Spleen (tissue), 11 donors: ENCODE data around the gene RAPGEF3. TPM values are rescaled to one million over a fixed set of nuclear protein-coding genes. Genes with fewer than 3 reads are reported as not detected.

Experiments
- DNase-seq: peaks from one replicate; pipeline ENCODE4 v3.0.0-alpha.2; 2020
- H3K27ac ChIP-seq, 8 donors: fragments of 200-600 bp; sonication (generic) in 7 of 8; 1 replicate in 4 of 8; 2 replicates in 4 of 8; pipeline versions ENCODE4 v1.5.0 to v1.8.0; 2016 to 2021; ENCODE audit warnings: inconsistent platforms in 4 of 8, mild to moderate bottlenecking in 4 of 8, moderate library complexity in 1 of 8
- H3K27me3 ChIP-seq, 7 donors: fragments of 200-600 bp; sonication (generic) in 6 of 7; replicated peaks in 1 of 7; 1 replicate in 4 of 7; 2 replicates in 3 of 7; pipeline versions ENCODE4 v1.5.0 to v1.8.0; 2016 to 2021; ENCODE audit warnings: inconsistent platforms in 3 of 7, mild to moderate bottlenecking in 1 of 7
- H3K36me3 ChIP-seq, 6 donors: fragments of 200-600 bp; sonication (generic) in 5 of 6; 1 replicate in 4 of 6; 2 replicates in 2 of 6; pipeline versions ENCODE4 v1.5.0 to v1.8.0; 2016 to 2021; ENCODE audit warnings: inconsistent platforms in 2 of 6
- H3K4me1 ChIP-seq, 6 donors: fragments of 200-600 bp; sonication (generic) in 5 of 6; 1 replicate in 3 of 6; 2 replicates in 3 of 6; pipeline versions ENCODE4 v1.5.0 to v1.8.0; 2016 to 2021; ENCODE audit warnings: inconsistent platforms in 3 of 6
- H3K4me3 ChIP-seq, 8 donors: fragments of 200-600 bp; sonication (generic) in 7 of 8; 1 replicate in 4 of 8; 2 replicates in 4 of 8; pipeline versions ENCODE4 v1.5.0 to v1.8.0; 2016 to 2021; ENCODE audit warnings: inconsistent platforms in 4 of 8, mild to moderate bottlenecking in 4 of 8, moderate library complexity in 2 of 8
- H3K9me3 ChIP-seq, 8 donors: fragments of 200-600 bp; sonication (generic) in 7 of 8; 1 replicate in 4 of 8; 2 replicates in 4 of 8; pipeline versions ENCODE4 v1.5.0 to v1.8.0; 2016 to 2021; ENCODE audit warnings: inconsistent platforms in 4 of 8
- CTCF ChIP-seq, 11 experiments: fragments of 200-600 bp in 7 of 11; fragments of 450-650 bp in 4 of 11; sonication (generic) in 4 of 11; IDR thresholded peaks in 8 of 11; conservative IDR thresholded peaks in 3 of 11; 1 replicate in 7 of 11; 2 replicates in 4 of 11; pipeline versions ENCODE4 v1.4.0 to v1.8.0; 2016 to 2021; ENCODE audit warnings: antibody characterized with exemption in 11 of 11, inconsistent platforms in 4 of 11, mild to moderate bottlenecking in 1 of 11
- POLR2A ChIP-seq, 3 donors: fragments of 450-650 bp; IDR thresholded peaks; one replicate each; pipeline ENCODE4 v1.5.1; 2017; ENCODE audit warnings: antibody characterized with exemption in 3 of 3, mild to moderate bottlenecking in 1 of 3
- POLR2AphosphoS5 ChIP-seq, 3 donors: sonication (generic); formaldehyde crosslinking; IDR thresholded peaks; one replicate each; pipeline ENCODE4 v1.5.1; 2017; ENCODE audit warnings: antibody characterized with exemption in 3 of 3
- WGBS, 5 donors: extraction: QIAGEN DNeasy Blood & Tissue Kit in 3 of 5; methylation state at CpG; one replicate each; pipeline versions ENCODE4 v1.1.5 to v1.1.7; 2013 to 2018; 5-methylcytosine and 5-hydroxymethylcytosine counted together
- intact Hi-C: fragments of 100-400 bp; cut with DNase I; formaldehyde crosslinking; loops from one replicate; pipeline ENCODE4 v1.15.0; 2023; ENCODE audit warnings: low total_unique reads
- polyA plus RNA-seq, 3 donors: library from polyadenylated mRNA; stranded (reverse); fragments of 200-250 nt; gene quantifications; one replicate each; pipeline ENCODE4 v1.2.1, GENCODE V29; 2013
- total RNA-seq, 7 donors: library from RNA; depleted of rRNA in 3 of 7; stranded (reverse); fragments of >200 nt in 3 of 7; fragmentation: NEBNext Ultra II Directional in 4 of 7; extraction: Animal tissue kit (Norgen Biotek cat#: 25700) in 4 of 7; gene quantifications; one replicate each; pipeline versions ENCODE4 v1.1.0 to v1.2.1, GENCODE V29; 2016 to 2021
- donor health status: healthy with polysubstance abuse.
- donor health status: DM: no; HTN: no; CAD: no; lungs with moderate emphysema.
- donor health status: DM: no; HTN: no; CAD: no.
- donor health status: Bipolar disorder and iron deficiency.
- donor health status: healthy.
- donor health status: DM: no; HTN: no; CAD: no.
- donor health status: DM: yes; HTN: yes; CAD: no.

Gene RAPGEF3
- total and polyA plus RNA-seq, 10 donors = 21.4 to 116 (median 58.7) TPM

- Histone ChIP-seq H3K9me3 (no peaks in the 10 kb centered on the region), H3K4me3 (no peak overlapping the region), H3K27ac (no peak overlapping the region), H3K27me3 (no peaks in the 10 kb centered on the region), H3K36me3 (peaks cover 0 to 7% (median 0%) of the 10 kb centered on the region in 6 donors), H3K4me1 (peaks cover 22 to 76% (median 53%) of the 10 kb centered on the region in 6 donors)
- TF ChIP-seq CTCF (IDR thresholded peaks at IDR 0.05 in 8 of 11, conservative IDR thresholded peaks at IDR 0.05 in 3 of 11) = no peak
- TF ChIP-seq POLR2A (IDR thresholded peaks at IDR 0.05) = no peak
- TF ChIP-seq POLR2AphosphoS5 (IDR thresholded peaks at IDR 0.05) = no peak
- 86 to 100% (median 90%) methylated on average over 5 of the region's 5 CpGs for WGBS, 5 donors
- intact Hi-C loops = loop anchor here (10.0 kb wide), 1 partner anchor 453 kb away; no protein-coding TSS in a partner anchor
- no peak for DNase-seq
Observed at GRCh38 chr12:47711448-47711847, 47.2 kb downstream of the RAPGEF3 start.

GRCh38 chr12:47710278-47710677 lies 48.4 kb downstream of the RAPGEF3 start:
- Histone ChIP-seq H3K9me3 (no peaks in the 10 kb centered on the region), H3K27me3 (no peaks in the 10 kb centered on the region), H3K36me3 (peaks cover 0 to 7% (median 0%) of the 10 kb centered on the region in 6 donors), H3K4me3 (no peak overlapping the region), H3K4me1 (peaks cover 19 to 67% (median 48%) of the 10 kb centered on the region in 6 donors), H3K27ac (peak overlapping the region in 5 of 8 donors; percentile 14 to 98 (median 62))
- intact Hi-C loops = loop anchor here (10.0 kb wide), 1 partner anchor 455 kb away; no protein-coding TSS in a partner anchor
- no peak for DNase-seq
- TF ChIP-seq POLR2AphosphoS5 (IDR thresholded peaks at IDR 0.05) = no peak
- no peak for TF ChIP-seq POLR2A (IDR thresholded peaks at IDR 0.05)
- no peak for TF ChIP-seq CTCF (IDR thresholded peaks at IDR 0.05 in 8 of 11, conservative IDR thresholded peaks at IDR 0.05 in 3 of 11)

GRCh38 chr12:47709671-47710070 lies 49.0 kb downstream of the RAPGEF3 start:
- WGBS, 5 donors = 36 to 47% (median 40%) methylated on average over 2 of the region's 2 CpGs
- Histone ChIP-seq H3K4me1 (peaks cover 20 to 67% (median 49%) of the 10 kb centered on the region in 6 donors), H3K27ac (peak overlapping the region in 6 of 8 donors; percentile 14 to 98 (median 61)), H3K36me3 (peaks cover 0 to 7% (median 0%) of the 10 kb centered on the region in 6 donors), H3K27me3 (no peaks in the 10 kb centered on the region), H3K9me3 (no peaks in the 10 kb centered on the region), H3K4me3 (no peak overlapping the region)
- intact Hi-C loops = loop anchor here (10.0 kb wide), 1 partner anchor 455 kb away; no protein-coding TSS in a partner anchor
- TF ChIP-seq POLR2AphosphoS5 (IDR thresholded peaks at IDR 0.05) = no peak
- no peak for TF ChIP-seq POLR2A (IDR thresholded peaks at IDR 0.05)
- TF ChIP-seq CTCF (IDR thresholded peaks at IDR 0.05 in 8 of 11, conservative IDR thresholded peaks at IDR 0.05 in 3 of 11) = no peak
- DNase-seq = no peak

GRCh38 chr12:47709237-47709636 lies 49.4 kb downstream of the RAPGEF3 start:
- no peak overlapping the region for H3K4me3 ChIP-seq
- H3K27me3 ChIP-seq = no peaks in the 10 kb centered on the region
- H3K9me3 ChIP-seq = no peaks in the 10 kb centered on the region
- peak overlapping the region in 5 of 8 donors; percentile 15 to 98 (median 62) for H3K27ac ChIP-seq
- no peak for TF ChIP-seq POLR2A (IDR thresholded peaks at IDR 0.05)
- no peak for TF ChIP-seq POLR2AphosphoS5 (IDR thresholded peaks at IDR 0.05)
- TF ChIP-seq CTCF (IDR thresholded peaks at IDR 0.05 in 8 of 11, conservative IDR thresholded peaks at IDR 0.05 in 3 of 11) = no peak
- peaks cover 0 to 7% (median 0%) of the 10 kb centered on the region in 6 donors for H3K36me3 ChIP-seq
- intact Hi-C loops = no loop called here
- peaks cover 24 to 68% (median 50%) of the 10 kb centered on the region in 6 donors for H3K4me1 ChIP-seq
- DNase-seq = no peak
- 68 to 79% (median 71%) methylated on average over 4 of the region's 4 CpGs for WGBS, 5 donors
